Nucleus accumbens (tissue), 56 donors: ENCODE measurements around the gene TBC1D22A.
"Not testable (repeated sequence)": the region's sequence is repeated elsewhere in the genome, so short reads cannot be mapped to it uniquely, and the experiment has no call there.

ENCODE experiments used
- DNase-seq, 56 donors: peaks; one replicate each; lab custom pipeline; 2025; lab: John Stamatoyannopoulos, UW

TBC1D22A gene

GRCh38 chr22:47164514-47165337 is 402.3 kb downstream of the TBC1D22A start:
- DNase-seq, result no peak

GRCh38 chr22:47165338-47166032 is 403.0 kb downstream of the TBC1D22A start:
- no peak for DNase-seq

DNA sequence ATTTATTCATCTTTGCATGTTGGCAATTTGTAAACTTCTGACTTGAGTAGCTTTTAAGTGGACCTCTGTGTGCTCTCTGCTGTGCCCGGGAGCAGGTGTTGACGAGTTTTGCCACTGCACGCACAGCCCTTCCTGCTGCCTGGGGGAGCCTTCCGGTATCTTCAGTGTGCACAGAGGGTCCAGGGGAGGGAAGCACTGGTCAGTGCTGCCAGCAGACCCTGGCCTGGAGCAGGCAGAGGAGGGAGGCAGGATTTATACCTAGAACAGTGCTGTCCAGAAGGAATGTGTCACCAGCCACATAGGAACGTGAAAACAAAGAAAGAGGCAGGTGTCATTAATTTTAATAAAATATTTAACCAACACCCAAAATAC is 403.6 kb downstream of the TBC1D22A start:
- no peak for DNase-seq

GRCh38 chr22:47166446-47167016 is 404.1 kb downstream of the TBC1D22A start:
- DNase-seq, result no peak

GRCh38 chr22:47167056-47167455 is 404.6 kb downstream of the TBC1D22A start:
- DNase-seq, result no peak

GRCh38 chr22:47167921-47168320 is 405.5 kb downstream of the TBC1D22A start:
- DNase-seq, result not testable (repeated sequence)

GRCh38 chr22:47168441-47168840 is 406.0 kb downstream of the TBC1D22A start:
- no peak for DNase-seq

DNA sequence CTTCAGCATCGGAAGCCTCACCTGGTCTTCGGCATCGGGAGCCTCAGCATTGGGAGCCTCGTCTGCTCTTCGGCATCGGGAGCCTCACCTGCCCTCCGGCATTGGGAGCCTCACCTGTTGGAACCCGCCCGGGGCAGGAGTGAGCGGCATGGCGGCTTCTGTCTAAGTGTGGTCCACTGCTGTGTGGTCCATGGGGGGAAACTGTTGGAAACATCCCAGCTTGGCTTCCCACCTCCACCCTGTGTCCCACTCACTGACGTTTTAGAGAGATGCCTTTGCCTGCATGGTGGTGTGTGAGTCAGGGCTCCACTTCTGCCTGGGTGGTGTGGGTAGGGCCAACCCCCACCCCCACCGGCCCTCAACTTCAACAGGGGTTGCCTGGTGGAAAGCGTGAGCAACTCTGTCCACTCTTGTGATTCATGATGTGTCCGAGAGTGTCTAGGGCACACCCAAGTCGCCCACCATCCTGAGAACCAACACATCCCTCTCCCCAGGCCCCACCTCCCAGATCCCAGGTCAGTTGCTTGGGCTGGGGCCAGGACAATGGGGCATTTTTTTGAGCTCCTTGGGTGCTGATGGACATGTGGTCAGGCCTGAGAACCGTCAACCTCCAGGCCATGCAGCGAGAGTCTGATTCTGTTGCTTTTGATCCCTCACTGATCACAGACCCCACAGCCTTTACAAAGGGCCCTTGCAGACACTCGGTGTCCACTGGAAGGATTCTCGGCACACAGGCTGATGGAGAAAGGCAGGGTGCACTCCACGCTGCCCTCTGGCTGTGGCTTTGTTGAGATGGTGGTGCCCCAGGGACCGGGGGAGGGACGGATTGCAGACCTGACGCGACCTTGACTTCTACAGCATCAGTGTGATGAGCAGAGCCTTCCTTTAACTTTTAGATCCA is 406.7 kb downstream of the TBC1D22A start:
- peak in 1 of 56 donors; percentile 36 for DNase-seq

DNA sequence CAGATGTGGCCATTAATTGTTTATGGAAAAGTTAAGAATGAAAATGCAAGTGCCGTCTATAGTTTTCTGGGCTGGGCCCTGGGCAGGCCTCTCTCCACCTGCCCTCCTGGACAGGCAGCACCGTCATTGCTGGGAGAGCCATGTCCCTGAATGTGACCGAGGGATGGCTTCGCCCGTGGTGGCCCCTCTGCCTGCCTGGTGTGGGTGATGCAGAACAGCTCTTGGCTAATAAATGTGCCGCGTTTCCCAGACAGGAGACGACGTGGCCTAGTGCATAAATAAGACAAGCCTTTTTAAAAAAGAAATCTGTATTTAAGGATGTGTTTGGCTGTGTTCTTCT is 407.3 kb downstream of the TBC1D22A start:
- DNase-seq, result no peak

GRCh38 chr22:47170511-47171440 is 408.3 kb downstream of the TBC1D22A start:
- DNase-seq, result not testable (repeated sequence)

DNA sequence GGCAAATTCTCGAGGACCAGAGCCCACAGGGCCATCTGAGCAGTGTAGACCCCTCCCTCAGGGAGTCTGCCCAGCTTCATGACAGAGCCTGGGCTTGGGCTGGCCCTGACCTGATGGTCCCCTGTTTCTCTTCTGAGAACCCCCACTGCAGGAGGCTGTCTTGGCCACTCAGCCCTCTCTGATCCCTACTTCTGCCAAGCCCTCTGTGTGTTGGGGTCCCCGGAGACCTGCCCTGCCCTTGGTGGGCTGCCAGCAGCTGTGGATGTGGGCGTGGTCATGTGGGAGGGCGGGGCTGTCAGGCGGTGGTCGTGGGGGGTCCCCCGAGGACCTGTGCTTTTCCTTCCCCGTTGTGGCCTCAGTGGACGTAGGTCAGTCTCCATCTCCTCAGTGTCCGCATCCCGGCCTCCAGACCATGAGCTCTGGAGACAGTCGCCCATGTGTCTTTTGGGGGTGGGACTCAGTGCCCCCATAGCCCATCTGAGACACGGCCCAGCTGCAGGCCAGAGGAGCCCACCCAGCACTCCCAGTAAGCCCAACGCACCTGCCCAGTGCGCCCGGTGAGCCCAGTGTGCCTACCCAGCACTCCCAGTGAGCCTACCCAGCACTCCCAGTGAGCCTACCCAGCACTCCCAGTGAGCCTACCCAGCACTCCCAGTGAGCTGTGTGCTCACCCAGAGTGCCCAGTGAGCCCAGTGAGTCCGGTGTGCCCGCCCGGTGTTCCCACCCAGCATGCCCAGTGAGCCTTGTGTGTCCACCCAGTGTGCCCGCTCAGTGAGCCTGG is 409.2 kb downstream of the TBC1D22A start:
- no peak for DNase-seq

DNA sequence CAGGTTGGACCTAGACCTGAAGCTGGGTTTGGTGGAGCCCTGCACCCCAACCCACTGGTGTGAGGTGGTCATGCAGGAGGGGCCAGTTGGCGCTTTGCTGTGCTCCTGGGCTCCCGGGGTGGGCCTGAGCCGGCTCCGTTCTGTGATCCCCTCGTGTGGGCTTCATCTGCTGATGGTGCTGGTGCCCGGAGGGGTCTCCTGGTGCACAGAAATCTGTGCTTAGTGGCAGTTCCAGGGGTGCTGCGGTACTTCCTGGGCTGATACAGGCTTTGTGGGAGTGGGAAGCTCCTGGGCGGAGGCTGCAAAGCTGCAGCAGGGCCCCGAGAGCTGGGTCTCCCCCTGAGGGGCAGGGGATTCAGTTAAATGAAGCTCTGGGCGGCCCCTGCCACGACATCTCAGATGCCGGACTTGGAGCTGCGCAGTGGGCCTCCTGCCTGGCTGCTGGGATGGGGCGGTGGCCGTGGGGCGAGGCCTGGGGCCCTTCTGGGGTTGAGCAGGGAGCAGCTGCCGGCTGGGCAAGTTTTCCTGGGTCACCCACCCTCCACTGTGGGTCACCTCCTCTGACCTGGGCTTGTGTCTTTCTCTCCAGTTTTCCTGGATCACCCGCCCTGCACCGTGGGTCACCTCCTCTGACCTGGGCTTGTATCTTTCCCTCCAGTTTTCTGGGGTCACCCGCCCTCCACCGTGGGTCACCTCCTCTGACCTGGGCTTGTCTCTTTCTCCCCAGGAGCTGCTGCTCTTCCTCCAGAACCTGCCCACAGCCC is 410.5 kb downstream of the TBC1D22A start:
- no peak for DNase-seq

- no peak for DNase-seq
These were observed 411.1 kb downstream of the TBC1D22A start for GRCh38 chr22:47173535-47174021.

DNA sequence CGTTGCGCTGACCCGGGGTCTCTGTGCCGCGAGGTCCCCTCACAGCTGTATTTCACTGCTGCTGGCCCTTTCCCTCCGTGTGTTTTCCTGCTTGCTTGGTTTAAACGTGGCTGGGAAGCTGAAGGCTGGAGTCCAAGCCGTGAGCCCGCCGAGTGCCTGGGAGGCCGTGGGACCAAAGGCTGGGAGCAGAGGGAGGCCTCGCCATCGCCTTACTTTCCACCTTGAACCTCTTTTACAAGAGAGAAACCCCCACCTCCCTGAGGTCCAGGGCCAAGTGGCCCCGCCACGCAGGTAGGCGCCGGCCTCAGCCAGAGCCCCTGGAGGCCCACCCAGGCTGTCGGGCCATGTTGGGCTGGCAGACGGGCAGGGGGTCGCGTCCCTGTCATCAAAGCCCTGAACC is 411.6 kb downstream of the TBC1D22A start:
- no peak for DNase-seq

DNA sequence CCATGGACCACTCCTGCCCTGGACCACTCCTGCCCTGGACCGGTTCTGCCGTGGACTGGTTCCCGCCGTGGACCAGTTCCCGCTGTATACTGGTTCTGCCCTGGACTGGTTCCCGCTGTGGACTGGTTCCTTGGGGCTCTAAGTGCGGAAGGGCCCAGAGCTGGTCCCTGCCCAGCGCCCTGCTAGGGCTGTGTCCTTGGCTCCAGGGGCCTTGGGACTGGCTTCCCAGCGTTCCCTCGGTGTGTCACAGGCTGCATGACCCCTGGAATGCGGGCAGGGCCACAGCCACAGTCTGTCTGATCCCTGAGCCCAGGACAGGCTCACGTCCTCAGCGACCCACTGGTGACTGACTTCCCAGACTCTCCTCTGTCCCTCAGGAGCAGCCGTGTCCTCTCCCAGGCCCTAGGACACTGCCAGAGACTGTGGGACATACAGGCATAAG is 412.2 kb downstream of the TBC1D22A start:
- DNase-seq, result no peak

GRCh38 chr22:47175151-47176025 is 412.9 kb downstream of the TBC1D22A start:
- DNase-seq, result no peak

DNA sequence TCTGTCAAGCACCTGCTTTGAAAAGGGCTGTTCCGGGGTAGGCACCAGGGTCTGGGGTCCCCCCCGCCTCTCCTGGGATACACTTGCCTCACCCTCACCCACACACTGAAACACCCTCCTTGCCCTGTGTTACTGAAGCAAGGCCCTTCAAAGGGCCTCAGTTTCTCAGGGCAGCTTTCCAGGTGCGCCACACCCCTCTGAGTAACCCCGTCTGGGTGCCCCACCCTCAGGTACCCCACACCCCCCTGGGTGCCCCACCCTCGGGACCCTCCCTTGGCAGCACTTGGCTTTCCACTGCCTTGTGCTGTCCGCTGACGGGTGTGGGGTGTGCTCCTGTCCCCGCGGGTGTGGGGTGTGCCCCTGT is 413.6 kb downstream of the TBC1D22A start:
- no peak for DNase-seq
